Kasumi-1 (cell line): ENCODE data around the gene STARD13.

Experiments used
- DNase-seq, 2 experiments: peaks; one replicate each; lab custom pipeline; 2025; lab: John Stamatoyannopoulos, UW

Gene STARD13

DNA sequence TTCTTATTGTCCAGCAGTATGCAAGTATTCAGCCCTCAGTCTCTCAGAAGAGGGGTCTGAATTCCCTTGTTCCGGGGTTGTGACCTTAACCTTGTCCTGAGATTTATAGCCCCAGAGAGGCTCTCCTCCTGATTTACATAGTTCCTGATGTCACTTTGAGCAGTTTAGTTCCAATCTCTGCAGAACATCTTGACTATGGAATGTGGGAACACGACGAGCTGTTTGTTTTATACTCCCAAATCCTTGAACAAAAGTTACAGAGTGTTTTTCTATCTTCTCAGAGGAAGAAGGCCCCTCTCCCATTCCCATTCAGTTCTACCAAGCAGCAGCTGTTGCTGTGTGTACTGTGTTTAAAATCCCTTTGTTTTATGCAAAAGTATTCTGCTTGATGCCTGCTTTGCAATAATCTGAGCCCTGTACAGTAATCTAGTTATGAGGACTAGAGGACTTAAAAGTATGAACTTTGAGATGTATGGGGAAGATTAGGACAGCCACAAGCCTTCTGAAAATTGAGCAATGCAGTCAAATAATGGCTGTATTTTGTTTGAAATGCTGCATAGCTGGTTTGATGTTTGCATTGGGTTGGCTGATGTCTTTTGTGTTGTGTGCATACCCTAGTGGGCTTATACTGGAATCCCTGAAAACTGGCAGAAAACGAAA, 194.7 kb downstream of the STARD13 start:
- no peak for DNase-seq

DNA sequence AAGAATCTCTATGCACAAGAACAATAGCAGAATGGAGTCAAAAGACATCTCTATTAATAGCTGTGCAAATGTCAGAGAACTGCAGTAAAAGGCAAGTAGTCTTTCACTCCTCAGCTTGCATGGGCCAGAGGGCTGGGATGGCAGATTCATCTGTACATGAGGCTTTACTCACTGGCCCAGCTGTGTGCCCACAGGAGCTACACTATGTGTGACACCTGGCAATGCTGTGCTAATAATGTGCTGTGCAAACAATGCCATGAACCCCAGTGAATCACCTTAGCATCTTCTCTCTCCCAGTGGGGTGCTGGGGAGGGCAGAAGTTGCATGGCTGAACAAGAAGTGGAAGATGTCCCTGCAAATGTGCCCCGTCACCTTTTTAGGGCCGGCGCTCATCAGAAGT, 196.2 kb downstream of the STARD13 start:
- no peak for DNase-seq

DNA sequence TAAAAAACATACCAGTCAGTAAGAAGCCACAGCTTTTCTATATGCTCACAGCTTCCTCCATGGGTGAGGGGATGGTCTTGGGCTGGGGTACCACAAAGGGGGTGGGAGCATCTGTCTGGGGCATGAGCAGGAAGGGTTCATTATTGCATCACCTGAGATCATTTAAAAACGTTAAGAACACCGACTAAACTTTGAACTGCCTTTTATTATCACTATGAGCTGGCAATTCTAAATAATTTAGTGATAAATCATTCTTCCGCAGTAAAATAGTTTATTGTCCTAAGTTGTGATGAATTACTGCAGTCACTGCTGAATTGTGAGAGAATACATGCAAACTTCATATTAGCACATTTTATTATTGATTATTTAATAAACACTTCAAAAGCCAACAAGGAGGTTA, 197.8 kb downstream of the STARD13 start:
- no peak for DNase-seq

DNA sequence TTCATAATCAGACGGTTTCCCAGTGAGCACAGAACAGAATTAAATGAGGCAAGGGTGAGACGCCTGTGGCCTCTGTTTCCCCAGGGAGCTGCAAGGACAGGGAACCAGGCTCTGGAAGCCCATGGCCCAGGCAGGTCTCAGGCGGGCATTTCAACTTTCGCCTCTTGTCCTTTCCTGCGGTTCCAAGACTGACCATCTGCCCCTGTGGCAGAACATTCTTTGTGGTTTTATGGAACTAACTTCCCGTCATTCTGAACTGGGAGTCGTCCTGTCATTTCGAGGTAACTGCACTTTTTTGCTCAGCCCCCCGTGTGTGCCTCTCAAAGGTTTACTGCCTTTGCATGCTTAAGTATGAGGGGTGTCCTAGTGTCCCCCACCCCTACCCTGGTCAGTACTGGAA, 198.5 kb downstream of the STARD13 start:
- DNase-seq, result no peak

DNA sequence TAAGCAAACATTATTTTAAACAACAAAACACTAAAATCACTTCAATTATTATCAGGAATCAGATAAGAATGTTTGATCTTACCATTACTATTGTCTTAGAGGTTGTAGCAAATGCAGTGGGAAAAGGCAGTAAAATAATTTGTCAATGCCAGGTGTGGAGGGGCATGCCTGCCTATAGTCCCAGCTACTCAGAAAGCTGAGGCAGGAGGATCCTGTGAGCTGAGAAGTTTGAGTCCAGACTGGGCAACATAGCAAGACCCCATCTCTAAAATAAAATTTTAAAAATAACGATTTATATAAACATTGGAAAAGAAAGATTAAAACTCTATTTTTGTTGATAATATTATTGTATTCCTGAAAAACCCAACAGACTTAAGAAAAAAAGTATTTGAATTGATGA, 202.5 kb downstream of the STARD13 start:
- DNase-seq, result no peak

DNA sequence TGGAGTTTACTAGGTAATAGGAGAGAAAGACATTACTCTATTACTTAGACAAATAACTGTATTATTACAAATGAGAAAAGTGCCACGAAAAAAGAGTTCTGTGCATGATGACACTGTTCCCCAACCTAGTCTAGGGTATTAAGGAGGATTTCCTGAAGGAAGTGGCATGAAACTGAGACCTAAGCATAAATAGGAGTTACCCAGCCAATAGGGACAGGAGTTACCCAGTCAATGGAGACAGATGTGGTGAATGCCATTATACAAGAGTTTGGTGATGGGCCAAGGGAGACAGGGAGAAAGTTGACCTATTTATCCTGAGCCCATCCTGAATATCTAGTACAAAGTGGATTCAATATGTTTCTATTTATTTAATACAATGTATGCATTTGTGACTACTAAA, 203.9 kb downstream of the STARD13 start:
- DNase-seq, result no peak

DNA sequence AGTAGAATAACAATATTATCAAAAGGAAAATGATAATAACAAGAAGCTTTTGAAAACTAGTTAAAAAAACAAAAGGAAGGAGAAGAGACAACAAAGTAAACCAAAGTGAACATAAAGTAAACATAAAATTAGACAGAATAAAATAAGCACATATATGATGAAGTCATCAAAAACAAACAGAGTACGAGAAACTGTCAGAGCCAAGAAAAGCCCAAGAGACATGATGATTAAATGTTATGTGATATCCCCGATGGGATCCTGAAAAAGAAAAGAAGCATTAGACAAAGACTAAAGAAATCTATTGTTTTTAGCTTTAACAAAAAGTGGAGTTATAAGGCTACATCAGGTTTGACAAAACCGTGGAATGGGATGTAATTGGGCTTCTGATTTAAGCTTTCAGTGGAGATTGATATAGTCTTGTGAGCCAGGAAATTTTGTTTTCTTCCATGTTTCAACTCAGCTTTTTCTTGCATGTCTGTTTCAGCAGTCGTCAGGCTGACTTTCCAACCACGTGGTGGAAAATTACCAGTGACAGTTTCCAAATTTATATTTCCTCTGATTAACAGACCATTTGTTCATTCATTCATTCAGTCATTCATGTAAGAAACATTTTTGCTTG, 204.5 kb downstream of the STARD13 start:
- no peak for DNase-seq

DNA sequence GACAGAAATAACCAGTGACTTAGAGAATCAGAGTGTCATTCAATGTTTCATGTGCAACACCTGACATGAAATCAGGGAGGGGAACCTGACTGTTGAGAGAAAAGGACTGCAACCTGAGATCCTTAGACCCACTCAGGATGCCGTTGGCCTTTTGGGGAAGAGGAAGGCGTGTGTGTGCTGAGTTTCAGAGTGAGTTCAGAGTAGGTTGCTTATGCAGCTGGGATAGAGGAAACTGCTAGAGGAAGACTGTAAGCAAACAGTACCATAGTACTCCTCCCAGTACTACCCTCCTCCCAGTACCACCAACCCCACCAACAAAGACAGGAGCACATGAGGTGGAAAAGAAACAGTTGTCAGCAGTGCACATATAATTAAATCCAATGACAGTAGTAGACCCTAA, 205.6 kb downstream of the STARD13 start:
- peak; percentile 27 to 47 for DNase-seq

DNA sequence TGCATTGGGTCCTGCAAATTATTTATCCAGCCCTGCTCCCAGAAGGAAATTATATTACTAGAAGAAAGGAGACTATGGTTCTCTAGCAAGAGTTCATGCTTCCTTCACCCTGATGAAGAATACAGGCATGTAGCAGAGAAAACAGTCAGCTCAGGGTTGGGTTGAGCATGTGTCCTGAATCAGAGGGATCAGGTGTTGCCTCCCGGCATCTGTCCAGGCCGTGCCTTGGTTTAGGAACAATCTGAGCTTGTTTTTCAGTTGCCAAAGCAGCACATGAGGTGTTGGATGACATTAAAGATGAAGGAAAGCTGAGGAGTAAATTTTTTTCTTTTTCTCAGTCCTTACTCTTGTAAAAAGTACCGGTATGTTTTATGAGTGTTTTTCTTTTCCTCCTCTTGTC, 207.3 kb downstream of the STARD13 start:
- no peak for DNase-seq

DNA sequence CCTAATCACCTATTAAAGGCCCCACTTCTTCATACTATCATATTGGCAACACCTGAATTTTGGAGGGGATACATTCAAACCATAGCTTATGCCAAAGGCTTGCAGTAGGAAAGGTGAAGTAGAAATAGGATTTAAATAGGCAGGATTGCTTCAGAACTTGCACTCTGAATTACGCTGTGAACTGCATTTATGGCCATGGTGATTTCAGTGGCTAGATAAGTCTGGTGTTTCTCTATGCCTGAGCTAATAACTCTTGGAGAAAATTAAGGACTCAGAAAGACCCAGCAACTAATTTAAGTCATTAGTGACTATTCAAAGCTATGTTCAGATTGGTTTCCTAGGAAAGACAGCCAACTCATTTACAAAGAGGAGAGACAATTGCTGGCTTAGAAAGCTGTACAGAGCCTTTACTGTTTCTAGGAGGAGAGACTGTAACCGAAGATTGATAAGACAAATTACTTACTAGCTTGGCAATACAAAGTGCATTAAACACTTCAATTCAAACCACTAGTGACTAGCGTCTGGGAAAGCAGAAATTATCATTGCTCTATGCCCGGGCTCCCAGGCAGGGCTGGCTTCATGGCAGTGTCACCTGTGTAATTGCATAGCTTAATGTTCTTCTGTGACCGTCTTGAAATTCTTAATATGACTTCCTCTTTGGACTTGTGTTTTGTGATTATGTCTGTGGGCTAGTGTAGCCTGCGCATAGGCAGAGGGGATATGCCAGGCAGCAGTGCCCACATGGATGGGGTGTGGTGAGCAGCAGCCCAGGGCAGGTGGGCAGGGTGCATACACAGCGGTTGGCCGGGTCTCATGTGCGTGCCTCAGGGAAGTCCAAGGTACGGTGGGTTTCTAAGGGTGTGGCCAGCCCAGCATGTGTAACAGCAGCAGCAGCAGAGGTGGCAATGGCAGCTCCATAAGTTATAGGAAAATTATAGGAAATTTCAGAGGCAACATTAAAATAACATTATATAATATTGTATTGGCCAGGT, 209.3 kb downstream of the STARD13 start:
- DNase-seq, result no peak

DNA sequence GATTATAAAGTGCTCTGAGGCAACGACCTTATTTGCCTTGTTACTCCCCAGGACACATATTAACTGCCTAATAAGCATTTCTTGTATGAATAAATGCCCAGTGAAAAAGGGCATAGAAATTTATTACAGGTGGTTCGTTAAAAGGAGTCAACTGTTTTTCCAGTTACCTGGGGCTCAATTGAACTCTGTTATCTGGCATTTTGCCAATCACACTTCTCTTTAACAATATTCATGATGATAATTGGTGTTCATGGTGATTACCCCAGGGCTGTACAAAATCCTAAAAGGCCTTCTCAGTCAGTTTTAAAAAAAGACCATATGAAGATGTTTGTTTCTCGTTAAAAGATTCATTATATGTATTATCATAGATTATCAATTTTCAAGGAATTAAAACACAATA, 212.2 kb downstream of the STARD13 start:
- DNase-seq, result no peak

DNA sequence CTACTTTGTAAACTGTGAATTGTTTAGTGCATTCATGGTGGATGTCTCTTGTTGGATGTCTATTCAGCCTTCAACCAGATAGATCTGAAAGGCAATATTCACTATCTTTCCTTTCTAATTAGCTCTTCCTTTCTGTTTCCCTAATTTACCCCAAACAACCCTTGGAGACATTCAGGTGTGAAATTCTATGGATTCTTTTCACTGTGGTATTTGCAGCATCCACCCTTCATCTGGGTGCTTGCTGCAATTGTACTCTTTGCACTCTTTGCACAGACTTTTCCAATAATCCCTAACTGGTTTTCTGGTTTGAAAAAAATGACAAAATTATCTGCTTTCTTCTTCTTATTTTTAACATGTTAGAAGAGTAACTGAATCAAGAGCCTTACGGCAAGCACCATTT, 212.8 kb downstream of the STARD13 start:
- DNase-seq, result no peak

DNA sequence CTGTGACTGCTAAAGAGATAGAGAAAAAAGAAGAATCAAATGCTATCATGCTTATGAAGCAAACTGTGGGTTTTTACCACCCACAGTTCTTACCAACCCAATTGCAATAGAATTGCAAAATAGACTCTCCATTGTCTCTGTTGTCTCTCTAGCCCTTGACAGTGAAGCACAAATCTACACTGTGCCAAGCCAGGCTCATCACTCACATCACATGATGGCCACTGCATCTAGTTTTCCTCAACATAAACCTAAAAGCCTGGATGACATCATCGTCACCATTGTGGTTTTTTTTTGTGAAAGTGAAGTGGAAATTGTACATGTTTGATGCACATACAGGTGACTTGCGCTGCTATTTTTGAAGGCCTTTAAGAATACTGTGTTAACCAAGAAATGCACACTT, 213.3 kb downstream of the STARD13 start:
- DNase-seq, result no peak

DNA sequence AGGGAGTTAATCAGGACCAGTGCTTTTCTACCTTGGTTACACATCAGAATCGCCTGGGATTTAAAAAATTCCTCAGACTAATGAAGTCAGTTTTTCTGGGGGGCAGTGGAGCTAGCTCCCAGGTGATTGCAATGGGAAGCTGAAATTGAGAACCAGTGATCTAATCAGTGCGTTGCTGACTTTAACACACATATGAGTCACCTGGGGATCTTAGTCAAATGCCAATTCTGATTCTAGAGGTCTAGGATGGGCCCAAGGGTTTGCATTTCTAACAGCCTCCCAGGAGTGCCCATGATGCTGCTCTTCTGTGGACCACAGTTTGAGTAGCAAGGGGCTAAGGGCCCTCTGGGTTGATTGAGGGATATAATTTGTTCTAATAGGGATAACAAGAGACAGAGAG, 214.8 kb downstream of the STARD13 start:
- no peak for DNase-seq

DNA sequence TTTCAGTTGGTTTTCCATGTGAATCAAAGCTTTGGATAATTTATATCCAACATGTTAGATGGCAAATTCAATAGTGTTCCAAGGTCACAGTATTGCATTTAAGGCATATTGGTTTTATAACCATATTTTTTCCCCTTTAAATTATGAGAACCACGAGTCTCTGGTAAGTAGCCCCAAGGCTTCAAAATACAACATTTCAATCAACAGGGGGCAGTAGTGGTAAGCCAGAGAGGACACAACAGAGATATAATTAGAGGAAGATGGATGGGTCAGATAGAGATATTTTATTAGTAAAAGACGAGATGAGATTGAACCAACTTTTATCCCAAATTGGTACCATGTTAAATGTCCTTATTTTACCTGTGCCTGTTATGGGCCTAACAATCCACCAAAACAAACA, 216.2 kb downstream of the STARD13 start:
- no peak for DNase-seq

DNA sequence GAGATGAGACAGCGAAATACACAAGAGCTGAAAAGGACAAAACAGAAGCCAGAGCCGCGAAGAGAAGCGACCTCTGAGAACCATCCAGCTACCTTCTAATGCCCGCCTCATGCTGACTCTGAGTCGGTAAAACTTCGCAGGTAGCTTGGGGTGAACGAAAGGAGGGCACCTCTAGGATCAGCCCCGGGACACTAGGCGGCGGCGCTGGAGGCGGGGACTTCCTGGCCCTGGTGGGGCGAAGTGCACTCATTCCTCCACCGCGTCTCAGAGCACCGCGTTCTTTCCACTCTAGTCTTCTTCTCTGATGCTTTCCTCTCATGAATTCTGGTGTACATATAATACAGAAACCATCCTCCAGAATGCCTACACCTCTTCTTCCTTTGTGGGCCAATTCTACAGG, 219.2 kb downstream of the STARD13 start:
- DNase-seq, result no peak

DNA sequence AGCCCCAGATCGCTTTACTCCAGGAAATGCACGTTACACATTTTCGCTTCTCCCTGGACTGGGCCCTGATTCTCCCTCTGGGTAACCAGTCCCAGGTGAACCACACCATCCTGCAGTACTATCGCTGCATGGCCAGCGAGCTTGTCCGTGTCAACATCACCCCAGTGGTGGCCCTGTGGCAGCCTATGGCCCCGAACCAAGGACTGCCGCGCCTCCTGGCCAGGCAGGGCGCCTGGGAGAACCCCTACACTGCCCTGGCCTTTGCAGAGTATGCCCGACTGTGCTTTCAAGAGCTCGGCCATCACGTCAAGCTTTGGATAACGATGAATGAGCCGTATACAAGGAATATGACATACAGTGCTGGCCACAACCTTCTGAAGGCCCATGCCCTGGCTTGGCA, 224.7 kb downstream of the STARD13 start:
- DNase-seq, result no peak

DNA sequence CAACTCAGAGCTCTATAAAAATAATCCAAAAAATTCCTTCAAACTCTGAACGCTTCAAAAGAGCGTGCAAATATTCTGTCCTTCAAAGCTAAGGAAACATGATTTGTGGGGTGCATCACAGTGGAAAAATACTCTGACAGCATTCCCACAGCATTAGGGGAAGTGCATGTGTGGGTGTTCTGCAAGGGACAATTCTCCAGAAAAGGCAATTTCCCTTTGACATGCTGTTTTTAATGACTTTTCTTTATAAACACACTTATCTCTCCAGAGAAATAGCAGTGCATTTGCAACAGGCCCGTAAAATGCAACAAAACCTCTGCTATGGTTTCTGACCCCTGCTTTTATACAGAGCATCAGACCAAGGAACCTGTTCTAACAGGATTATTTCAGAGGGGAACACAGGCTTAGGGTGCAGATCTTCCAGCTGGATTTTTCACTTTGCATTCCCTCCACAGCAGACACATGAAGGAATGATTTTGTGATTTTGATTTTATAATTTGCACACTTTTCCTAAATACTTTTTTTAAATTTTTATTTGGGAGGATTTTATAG, 226.7 kb downstream of the STARD13 start:
- no peak for DNase-seq

DNA sequence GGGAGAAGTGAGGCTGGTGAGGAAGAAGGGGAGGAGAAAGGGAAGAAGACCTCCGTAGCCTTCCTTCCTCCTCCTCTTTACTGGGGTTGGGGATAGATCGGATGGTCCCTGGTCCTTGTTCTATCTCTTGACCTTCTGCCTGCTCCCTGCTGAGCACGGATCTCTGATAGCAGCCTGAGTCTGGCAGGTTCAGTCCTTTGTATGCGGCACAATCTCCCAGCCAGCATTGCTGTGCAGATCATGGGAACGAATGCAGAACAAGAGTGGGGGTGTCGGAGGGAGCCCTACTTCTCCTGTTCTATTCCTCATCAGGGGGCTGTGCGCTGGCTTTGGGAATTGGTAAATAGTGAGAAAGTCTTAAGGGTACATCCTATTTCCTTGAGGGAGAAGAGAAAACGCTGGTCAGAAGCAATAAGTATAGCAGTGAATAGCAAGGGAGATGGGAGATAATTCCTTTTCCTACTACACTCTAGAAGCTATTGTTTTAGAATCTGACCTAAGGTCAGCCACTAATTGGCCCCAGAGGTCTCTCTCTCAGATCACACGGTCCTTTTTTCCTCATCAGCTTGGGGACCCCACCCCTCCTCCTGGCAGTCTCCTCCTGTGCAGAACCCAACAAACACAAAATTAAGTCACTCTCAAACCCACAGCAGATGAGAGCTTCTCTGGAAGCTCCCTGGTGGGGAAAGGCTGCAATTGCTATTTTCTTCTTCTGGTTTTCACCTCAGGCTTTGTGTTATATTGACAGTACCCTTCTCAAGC, 228.4 kb downstream of the STARD13 start:
- DNase-seq, result peak; percentile 2 to 11

DNA sequence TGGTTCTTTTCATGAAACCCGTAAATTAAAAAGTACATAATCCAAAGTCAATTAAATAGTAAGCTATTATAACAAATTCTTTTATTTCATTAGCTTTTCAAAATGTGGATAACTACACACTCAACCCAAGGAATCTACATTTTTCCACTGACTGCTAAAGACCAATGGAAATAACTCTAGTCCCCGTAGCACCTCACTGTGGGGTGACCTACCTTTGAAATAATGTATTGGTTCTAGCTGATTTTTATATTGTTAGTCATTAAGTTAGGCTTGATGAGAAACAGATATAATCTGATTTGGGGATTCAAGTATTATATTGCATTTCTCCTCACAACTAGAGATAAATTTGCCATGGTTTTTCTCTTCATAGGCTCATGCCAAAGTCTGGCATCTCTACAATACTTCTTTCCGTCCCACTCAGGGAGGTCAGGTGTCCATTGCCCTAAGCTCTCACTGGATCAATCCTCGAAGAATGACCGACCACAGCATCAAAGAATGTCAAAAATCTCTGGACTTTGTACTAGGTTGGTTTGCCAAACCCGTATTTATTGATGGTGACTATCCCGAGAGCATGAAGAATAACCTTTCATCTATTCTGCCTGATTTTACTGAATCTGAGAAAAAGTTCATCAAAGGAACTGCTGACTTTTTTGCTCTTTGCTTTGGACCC, 232.0 kb downstream of the STARD13 start:
- no peak for DNase-seq
